Naive B cell (primary cell): ENCODE data around the gene CARMIL1. TPM values are rescaled to one million over a fixed set of nuclear protein-coding genes. Genes with fewer than 3 reads are reported as not detected.
A peak's percentile ranks its signal among the peaks of the same experiment; 100 is the strongest.

Experiments used
- ATAC-seq, 2 donors: fragments of 150-1000 bp; cut with Tn5 transposase; 2 replicates each; pipeline ENCODE4 v1.10.0; 2021; ENCODE audit warnings: low read depth in 2 of 2, mild to moderate bottlenecking in 2 of 2, moderate library complexity in 2 of 2
- DNase-seq: peaks from one replicate; pipeline ENCODE4 v3.0.0; 2022
- H3K27ac Mint-ChIP-seq, 6 donors: one replicate each; pipeline ENCODE4 v1.8.0; 2020 to 2022; ENCODE audit warnings: mild to moderate bottlenecking in 6 of 6, mixed read lengths in 6 of 6, moderate library complexity in 5 of 6, inconsistent platforms in 2 of 6
- H3K27me3 Mint-ChIP-seq, 3 donors: one replicate each; pipeline ENCODE4 v1.8.0; 2021 to 2022; ENCODE audit warnings: mixed read lengths in 3 of 3, mild to moderate bottlenecking in 1 of 3
- H3K36me3 Mint-ChIP-seq, 2 donors: one replicate each; pipeline ENCODE4 v1.8.0; 2020 to 2022; ENCODE audit warnings: mixed read lengths in 2 of 2, inconsistent platforms in 1 of 2, mild to moderate bottlenecking in 1 of 2
- H3K4me1 Mint-ChIP-seq, 3 donors: one replicate each; pipeline ENCODE4 v1.8.0; 2020 to 2022; ENCODE audit warnings: mixed read lengths in 3 of 3, inconsistent platforms in 1 of 3, mild to moderate bottlenecking in 1 of 3, moderate library complexity in 1 of 3
- H3K4me3 Mint-ChIP-seq, 8 donors: one replicate each; pipeline ENCODE4 v1.8.0; 2020 to 2022; ENCODE audit warnings: mild to moderate bottlenecking in 8 of 8, mixed read lengths in 8 of 8, moderate library complexity in 8 of 8, inconsistent platforms in 2 of 8
- H3K9me3 Mint-ChIP-seq, 7 donors: one replicate each; pipeline ENCODE4 v1.8.0; 2020 to 2022; ENCODE audit warnings: mixed read lengths in 7 of 7, mild to moderate bottlenecking in 5 of 7, inconsistent platforms in 2 of 7, moderate library complexity in 1 of 7
- polyA plus RNA-seq, 6 donors: library from polyadenylated mRNA; unstranded; fragments of 300-500 nt; fragmentation: Illumina TruSeq; gene quantifications; one replicate each; pipeline ENCODE4 v1.2.3, GENCODE V29; 2021; ENCODE audit warnings: low read depth in 6 of 6

Gene CARMIL1
- polyA plus RNA-seq, 6 donors from 2014 or later, result 0.39 to 7.3 (median 6.3) TPM; not detected in 1

DNA sequence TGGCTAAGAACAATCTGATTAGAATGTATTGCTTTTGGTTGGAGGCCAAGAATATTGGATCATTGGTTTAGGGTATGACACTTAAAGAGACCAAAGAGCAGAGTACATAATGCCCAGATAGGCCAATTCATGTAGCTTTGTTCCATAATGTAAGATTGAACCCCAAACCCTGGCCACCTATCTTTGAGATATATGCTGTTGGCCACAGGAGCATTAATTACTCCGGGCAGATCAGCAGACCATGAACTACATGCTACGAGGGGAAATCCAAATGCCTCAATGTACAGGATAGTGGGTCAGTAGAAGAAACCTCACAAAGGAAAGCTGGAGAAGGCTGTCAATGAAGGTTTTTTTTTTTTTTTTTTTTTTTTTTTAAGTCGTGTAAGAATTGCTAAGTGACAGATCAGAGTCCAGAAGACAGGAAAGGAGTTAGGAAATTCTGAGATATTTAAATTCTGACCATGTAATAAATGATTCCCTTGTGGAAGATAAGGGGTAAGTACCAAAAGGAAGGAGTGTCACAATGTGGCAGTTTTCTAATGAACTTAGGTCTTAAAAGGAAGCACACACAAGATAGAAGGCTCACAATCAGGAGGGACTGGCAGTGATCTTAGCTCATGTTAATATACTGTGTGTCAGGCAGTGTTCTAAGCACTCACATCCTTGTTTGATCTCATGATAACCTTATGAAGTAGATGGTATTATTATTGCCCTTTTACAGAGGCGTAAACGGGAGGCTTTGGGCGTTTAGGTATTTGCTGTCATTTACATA, 61.4 kb downstream of the CARMIL1 start:
- Mint-ChIP-seq H3K4me3 (no peak overlapping the region), H3K36me3 (no peaks in the 10 kb centered on the region), H3K27ac (no peak overlapping the region), H3K9me3 (no peaks in the 10 kb centered on the region), H3K27me3 (peaks cover 0 to 8% (median 0%) of the 10 kb centered on the region in 3 donors), H3K4me1 (peaks cover 4 to 5% (median 4%) of the 10 kb centered on the region in 3 donors)
- no peak for DNase-seq
- no peak for ATAC-seq

DNA sequence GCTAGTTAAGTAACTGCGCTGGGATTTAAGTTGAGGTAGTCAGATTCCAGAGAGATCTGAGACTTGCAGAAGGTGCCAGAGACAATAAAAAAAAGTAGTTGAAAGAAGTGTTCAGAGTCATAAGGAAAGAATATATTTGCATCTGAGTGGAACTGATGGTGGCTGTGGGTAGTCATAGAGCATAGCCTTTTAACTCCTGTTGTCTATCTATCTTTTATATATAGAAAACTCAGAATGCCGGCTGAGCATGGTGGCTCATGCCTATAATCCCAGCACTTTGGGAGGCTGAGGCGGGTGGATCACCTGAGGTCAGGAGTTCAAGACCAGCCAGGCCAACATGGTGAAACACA, 62.0 kb downstream of the CARMIL1 start:
- Mint-ChIP-seq H3K27me3 (peaks cover 0 to 2% (median 0%) of the 10 kb centered on the region in 3 donors), H3K36me3 (no peaks in the 10 kb centered on the region), H3K27ac (no peak overlapping the region), H3K4me3 (no peak overlapping the region), H3K4me1 (peaks cover 2 to 5% (median 4%) of the 10 kb centered on the region in 3 donors), H3K9me3 (no peaks in the 10 kb centered on the region)
- no peak for DNase-seq
- ATAC-seq, result no peak

DNA sequence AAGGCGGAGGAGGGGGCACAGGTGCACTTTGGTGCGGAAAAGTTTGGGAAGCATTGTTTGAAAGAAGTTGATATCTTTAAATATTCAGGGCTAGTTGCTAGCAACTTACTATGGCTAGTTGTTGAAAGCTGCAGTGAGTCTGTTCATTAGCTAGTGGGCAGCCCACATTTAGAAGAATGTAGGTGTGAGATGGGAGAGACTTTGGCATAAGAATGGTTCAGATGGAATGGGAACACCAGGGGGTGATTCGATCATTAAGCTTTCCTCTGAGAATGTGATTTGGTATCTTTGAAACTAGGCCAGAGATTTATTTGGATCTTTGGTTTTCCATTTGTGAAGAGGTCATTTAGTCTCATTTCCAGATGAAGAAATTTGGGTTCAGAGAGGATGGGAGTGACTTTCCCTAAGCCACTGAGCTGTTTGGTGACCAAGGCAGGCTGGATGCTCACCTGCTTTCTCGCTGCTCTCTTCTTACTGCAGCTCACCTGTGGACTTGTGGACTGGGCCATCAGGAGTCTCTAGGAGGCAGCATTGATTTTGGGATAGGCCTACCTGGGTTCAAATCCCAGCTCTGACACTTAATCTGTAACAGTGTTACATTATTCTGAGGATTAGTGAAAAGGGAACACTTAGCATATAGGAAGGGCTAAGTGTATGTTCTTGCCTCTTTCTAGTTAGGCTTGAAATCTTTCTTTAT, 62.9 kb downstream of the CARMIL1 start:
- ATAC-seq (no peak), DNase-seq (no peak)
- Mint-ChIP-seq H3K9me3 (no peaks in the 10 kb centered on the region), H3K27me3 (no peaks in the 10 kb centered on the region), H3K27ac (no peak overlapping the region), H3K4me1 (peaks cover 0 to 5% (median 4%) of the 10 kb centered on the region in 3 donors), H3K4me3 (no peak overlapping the region), H3K36me3 (no peaks in the 10 kb centered on the region)

DNA sequence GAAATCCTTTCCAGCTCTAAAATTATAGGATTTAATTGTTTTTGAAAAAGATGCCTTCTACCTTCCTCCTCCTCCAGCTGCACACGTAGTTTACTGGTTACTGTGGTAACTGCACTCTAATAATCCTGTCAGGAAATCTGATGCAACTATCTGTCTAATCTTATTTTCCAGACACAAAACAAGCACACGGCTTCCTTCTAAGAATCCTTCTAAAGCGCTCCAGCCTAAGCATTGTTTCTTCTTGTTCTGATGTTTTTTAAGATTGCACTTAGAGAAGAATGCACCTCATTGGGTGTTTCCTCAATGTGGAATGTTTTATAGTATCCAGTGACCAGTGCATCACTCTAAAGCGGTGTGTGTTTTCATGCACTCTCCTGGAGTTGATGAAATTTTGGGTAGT, 63.6 kb downstream of the CARMIL1 start:
- Mint-ChIP-seq H3K27me3 (no peaks in the 10 kb centered on the region), H3K36me3 (no peaks in the 10 kb centered on the region), H3K4me1 (peaks cover 0 to 5% (median 4%) of the 10 kb centered on the region in 3 donors), H3K9me3 (no peaks in the 10 kb centered on the region), H3K27ac (no peak overlapping the region), H3K4me3 (no peak overlapping the region)
- no peak for DNase-seq
- ATAC-seq, result no peak

DNA sequence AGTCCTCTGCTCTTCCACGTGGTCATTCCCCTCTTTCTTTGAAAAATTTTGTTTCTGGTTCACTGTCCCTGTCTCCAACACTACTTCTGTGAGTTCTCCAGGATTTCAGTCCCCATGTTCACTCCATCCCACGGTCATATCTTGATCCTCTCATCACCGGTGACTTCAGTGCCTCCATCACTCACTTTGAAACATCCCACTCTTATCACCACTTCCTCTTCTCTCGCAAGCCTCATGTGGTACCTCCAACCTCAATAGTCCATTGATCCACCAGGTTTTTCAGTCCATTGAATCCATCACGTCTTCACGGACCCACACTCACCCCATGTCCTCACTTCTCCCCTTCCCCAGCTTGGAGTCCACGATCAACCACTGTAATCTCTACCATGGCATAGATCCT, 64.8 kb downstream of the CARMIL1 start:
- ATAC-seq (no peak), DNase-seq (no peak)
- H3K4me3 Mint-ChIP-seq, result no peak overlapping the region
- no peaks in the 10 kb centered on the region for H3K9me3 Mint-ChIP-seq
- H3K27me3 Mint-ChIP-seq, result no peaks in the 10 kb centered on the region
- no peaks in the 10 kb centered on the region for H3K36me3 Mint-ChIP-seq
- no peak overlapping the region for H3K27ac Mint-ChIP-seq
- H3K4me1 Mint-ChIP-seq, result peaks cover 0 to 5% (median 4%) of the 10 kb centered on the region in 3 donors

DNA sequence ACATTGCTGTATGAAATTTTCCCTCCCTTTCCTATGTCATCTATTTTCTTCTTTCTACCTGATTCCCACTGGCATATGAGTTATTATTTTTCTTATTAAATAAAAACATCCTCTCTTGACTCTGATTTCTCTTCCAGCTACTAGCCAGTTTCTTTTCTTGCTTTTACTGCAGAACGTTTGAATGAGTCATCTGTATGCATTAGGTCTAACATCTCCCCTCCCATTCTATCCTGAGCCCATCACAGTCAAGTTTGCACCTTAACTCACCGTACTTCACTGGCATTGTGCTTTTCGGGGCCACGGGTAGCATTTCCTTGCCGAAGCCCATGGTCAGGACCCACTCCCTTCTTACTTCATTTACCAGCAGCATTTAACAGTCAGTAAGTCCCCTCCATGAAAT, 65.7 kb downstream of the CARMIL1 start:
- Mint-ChIP-seq H3K27me3 (no peaks in the 10 kb centered on the region), H3K27ac (no peak overlapping the region), H3K36me3 (no peaks in the 10 kb centered on the region), H3K4me1 (peaks cover 0 to 5% (median 4%) of the 10 kb centered on the region in 3 donors), H3K4me3 (no peak overlapping the region), H3K9me3 (no peaks in the 10 kb centered on the region)
- no peak for DNase-seq
- ATAC-seq, result no peak

DNA sequence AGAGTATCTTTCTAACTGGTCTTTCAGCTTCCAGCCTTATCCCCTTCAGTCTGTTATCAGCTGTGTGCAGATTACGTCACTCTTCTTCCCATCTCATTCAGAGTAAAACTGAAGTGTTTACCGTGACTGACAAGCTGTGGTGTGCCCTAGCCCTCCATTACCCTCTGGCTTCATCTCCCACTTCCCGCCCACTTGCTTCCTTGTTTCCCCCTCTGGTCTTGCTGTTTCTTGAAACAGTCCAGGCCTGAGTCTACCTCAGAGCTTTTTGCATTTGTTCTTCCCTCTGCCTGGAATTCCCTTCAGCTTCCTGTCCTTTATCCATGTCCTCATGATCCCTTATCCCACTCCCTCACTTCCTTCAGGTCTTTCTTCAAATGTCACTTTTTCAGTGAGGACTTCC, 66.9 kb downstream of the CARMIL1 start:
- Mint-ChIP-seq H3K27ac (no peak overlapping the region), H3K36me3 (no peaks in the 10 kb centered on the region)

DNA sequence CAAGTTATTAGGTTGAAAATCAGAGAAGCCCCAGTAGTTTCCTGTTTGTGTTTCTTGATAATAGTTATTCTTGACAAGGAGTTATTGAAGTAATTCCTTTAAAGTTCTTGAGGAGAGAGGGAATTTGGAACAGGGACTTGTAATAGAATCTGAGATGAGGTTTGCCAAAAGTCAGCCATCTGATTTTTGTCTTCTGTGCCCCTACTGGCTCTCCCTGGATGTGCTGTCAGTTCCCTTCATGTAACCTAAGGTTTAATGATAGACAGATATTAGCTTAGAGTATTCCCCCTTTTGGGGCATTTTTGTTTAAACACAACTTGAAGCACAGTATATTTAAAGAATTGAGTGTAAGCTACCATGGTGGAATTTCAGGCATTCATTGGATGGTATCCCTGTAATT, 71.4 kb downstream of the CARMIL1 start:
- Mint-ChIP-seq H3K9me3 (no peaks in the 10 kb centered on the region), H3K27me3 (no peaks in the 10 kb centered on the region), H3K36me3 (no peaks in the 10 kb centered on the region), H3K4me3 (no peak overlapping the region), H3K4me1 (peaks cover 0 to 7% (median 0%) of the 10 kb centered on the region in 3 donors), H3K27ac (peak overlapping the region in 1 of 6 donors; percentile 73)
- DNase-seq (no peak), ATAC-seq (no peak)

More for the DNA sequence above, 66.9 kb downstream of the CARMIL1 start:
- H3K27me3 Mint-ChIP-seq, result no peaks in the 10 kb centered on the region
- no peak for DNase-seq
- H3K4me3 Mint-ChIP-seq, result no peak overlapping the region
- H3K9me3 Mint-ChIP-seq, result no peaks in the 10 kb centered on the region
- no peak for ATAC-seq
- peaks cover 0 to 5% (median 4%) of the 10 kb centered on the region in 3 donors for H3K4me1 Mint-ChIP-seq

DNA sequence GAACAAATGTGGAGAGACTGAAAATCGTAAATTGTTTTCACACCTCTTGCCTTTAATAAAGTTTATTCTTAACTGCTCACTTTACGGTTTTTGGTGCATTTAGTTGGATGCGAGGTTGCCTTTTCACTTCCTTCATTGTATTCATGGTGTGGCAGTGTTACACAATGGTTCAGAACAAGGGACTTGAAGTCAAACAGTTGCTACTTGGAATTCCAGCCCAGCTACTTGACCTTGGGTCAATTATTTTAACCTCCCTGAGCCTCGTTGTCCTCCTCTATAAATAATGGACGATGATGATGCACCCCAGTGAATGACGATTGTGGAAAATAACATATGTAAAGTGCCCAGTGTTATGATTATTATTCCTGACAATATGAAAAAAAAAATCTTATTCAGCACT, 72.3 kb downstream of the CARMIL1 start:
- Mint-ChIP-seq H3K27me3 (no peaks in the 10 kb centered on the region), H3K9me3 (no peaks in the 10 kb centered on the region), H3K4me3 (no peak overlapping the region), H3K36me3 (no peaks in the 10 kb centered on the region), H3K27ac (no peak overlapping the region), H3K4me1 (peaks cover 0 to 7% (median 0%) of the 10 kb centered on the region in 3 donors)
- DNase-seq (no peak), ATAC-seq (no peak)

DNA sequence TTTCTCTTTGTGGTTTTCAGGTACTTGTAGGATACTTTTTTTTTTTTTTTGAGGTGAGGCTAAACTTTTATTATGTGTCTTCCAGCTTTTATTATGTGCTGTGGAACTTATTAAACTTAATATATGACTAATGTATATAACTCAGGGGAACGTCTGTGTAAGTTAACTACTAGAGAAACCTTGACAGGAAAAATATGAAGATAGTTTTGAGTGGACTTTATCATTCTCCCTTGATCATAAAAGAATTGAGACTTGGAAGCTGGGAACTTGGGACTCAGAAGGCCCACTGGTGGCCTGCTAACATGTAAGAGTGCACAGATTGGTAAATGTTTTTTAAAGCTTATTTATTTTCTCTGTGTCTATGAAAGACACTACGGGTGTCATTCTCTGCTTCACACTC, 73.1 kb downstream of the CARMIL1 start:
- no peak for DNase-seq
- no peaks in the 10 kb centered on the region for H3K9me3 Mint-ChIP-seq
- no peak for ATAC-seq
- no peaks in the 10 kb centered on the region for H3K36me3 Mint-ChIP-seq
- no peaks in the 10 kb centered on the region for H3K27me3 Mint-ChIP-seq
- peaks cover 0 to 7% (median 1%) of the 10 kb centered on the region in 3 donors for H3K4me1 Mint-ChIP-seq
- no peak overlapping the region for H3K4me3 Mint-ChIP-seq
- H3K27ac Mint-ChIP-seq, result peak overlapping the region in 1 of 6 donors; percentile 18

DNA sequence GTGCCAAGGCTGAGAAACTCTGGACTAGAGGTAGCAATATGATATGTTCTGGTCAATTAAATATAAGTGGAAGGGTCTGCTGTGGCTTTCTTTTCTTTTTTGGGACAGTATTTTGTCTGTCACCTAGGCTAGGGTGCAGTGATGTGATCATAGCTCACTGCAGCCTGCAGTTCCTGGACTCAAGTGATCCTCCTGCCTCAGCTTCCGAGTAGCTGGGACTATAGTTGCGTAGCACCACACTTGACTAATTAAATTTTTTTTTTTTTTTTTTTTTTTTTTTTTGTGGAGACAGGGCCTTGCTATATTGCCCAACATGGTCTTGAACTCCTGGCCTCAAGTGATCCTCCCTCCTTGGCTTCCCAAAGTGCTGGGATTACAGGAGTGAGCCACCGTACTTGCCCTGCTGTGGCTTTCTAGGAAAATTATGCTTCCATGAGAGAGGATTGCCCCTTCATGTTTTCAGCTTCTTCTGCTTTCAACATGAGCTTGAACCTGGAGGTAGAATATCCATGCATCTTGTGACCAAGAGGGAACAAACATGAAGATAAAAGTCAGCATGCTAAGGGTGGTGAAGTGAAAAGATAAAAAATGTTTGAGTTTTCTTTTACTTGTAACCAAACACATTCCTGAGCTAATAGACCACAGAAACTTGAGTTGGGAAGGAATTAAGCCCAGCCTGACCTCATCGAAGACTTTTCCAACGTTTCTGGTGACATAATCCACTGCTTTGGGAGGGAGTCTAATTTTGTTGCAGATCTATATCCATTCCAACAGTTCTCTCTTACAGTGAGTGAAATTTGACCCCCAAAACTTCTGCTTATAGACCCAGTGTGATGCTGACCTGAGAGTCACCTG, 75.1 kb downstream of the CARMIL1 start:
- no peak for DNase-seq
- ATAC-seq, result no peak
- Mint-ChIP-seq H3K27me3 (peaks cover 0 to 3% (median 0%) of the 10 kb centered on the region in 3 donors), H3K27ac (no peak overlapping the region), H3K9me3 (no peaks in the 10 kb centered on the region), H3K4me1 (peaks cover 3 to 12% (median 6%) of the 10 kb centered on the region in 3 donors), H3K4me3 (no peak overlapping the region), H3K36me3 (no peaks in the 10 kb centered on the region)

DNA sequence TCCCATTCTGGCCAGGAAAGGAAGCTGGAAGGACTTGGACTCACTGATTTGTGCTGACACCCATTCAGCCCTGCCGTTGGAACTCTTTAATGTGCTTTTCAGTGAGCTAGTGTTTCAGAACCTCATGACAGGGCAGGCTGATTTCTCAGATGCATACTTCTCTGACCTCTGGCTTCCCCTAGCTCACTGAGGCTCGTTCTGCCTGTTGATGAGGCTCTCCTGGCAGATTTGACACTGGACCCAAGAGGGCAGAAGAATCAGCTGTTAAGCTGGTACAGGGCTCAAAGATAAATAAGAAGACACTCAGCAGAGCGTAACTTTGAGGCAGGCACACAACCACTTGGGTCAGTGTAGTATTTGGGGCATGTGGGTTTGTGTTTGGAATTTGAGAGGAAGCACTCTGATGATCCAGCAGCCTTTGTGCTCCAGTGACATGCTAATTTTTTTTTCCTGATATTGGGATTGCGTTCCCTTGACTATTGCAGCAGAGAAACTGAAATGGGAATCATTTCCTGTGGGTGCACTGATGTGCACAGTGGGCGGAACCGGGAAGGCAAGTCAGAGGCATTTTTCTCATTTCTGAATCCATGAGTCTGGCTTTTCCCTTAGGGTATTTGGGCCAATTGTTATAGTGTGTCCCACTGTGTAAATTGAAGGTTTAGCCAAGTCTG, 80.2 kb downstream of the CARMIL1 start:
- no peak overlapping the region for H3K4me3 Mint-ChIP-seq
- DNase-seq (no peak), ATAC-seq (no peak)
- H3K27ac Mint-ChIP-seq, result peak overlapping the region in 1 of 6 donors; percentile 59
- no peaks in the 10 kb centered on the region for H3K9me3 Mint-ChIP-seq
- H3K36me3 Mint-ChIP-seq, result no peaks in the 10 kb centered on the region
- peaks cover 17 to 21% (median 21%) of the 10 kb centered on the region in 3 donors for H3K4me1 Mint-ChIP-seq
- H3K27me3 Mint-ChIP-seq, result peaks cover 0 to 5% (median 0%) of the 10 kb centered on the region in 3 donors

DNA sequence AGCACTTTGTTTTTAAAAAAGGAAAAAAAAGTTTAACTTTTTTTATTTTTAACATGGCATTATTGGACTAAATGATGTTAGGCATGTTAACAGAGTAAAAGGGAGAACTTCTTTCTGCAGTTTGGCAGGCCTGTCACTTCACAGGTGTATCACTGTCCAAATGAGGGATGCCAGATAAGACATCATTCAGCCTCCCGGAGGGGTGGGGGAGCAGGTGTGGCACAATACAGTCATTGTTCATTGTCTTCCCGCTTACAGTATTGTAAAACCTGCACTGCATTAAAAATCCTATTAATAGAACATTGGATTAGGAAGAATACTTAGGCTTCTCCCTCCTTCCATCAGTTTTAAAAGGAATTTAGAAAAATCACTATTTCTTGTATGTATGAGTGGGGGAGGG, 80.7 kb downstream of the CARMIL1 start:
- DNase-seq, result no peak
- Mint-ChIP-seq H3K9me3 (no peaks in the 10 kb centered on the region), H3K27me3 (peaks cover 0 to 5% (median 0%) of the 10 kb centered on the region in 3 donors), H3K4me3 (no peak overlapping the region), H3K27ac (no peak overlapping the region), H3K36me3 (no peaks in the 10 kb centered on the region), H3K4me1 (peaks cover 17 to 26% (median 26%) of the 10 kb centered on the region in 3 donors)
- no peak for ATAC-seq
